A549 treated with ZK216348 at 1 μM for 4 hours (cell line): ENCODE results near the gene BNC1. TPM values are rescaled to one million over a fixed set of nuclear protein-coding genes. Genes with fewer than 3 reads are reported as not detected.

Source experiments
- total RNA-seq: library from RNA; stranded (reverse); fragments of 200-300 nt; extraction: Qiagen RNA extraction; gene quantifications from 5 replicates; pipeline ENCODE4 v1.2.3, GENCODE V29; 2022; ENCODE audit warnings: low read depth

The BNC1 gene
- total RNA-seq = 0.45 to 0.88 TPM (median 0.53 TPM) in 5 replicates

GRCh38 chr15:83284559-83285283 lies at the start of gene BNC1:
TSS of gene BNC1 (minus strand) at chr15:83284664. CDS start at chr15:83284628, 36 bp downstream.

GRCh38 chr15:83207660-83208366 lies 76.7 kb downstream of the BNC1 start, which contains the start of gene HDGFL3:
TSS of gene HDGFL3 (minus strand) at chr15:83207823. CDS start at chr15:83207414, 409 bp downstream.

Other genes starting within 250 kb of the BNC1 start
- 43.2 to 67.3 TPM (median 55.5 TPM) in 5 replicates for gene BTBD1, start 217.4 kb downstream of the BNC1 start, total RNA-seq
- 0.11 to 0.13 TPM in 2 of 5 replicates, not detected in the others for gene TM6SF1, start 177.0 kb downstream of the BNC1 start, total RNA-seq
- 51.9 to 99.0 TPM (median 57.5 TPM) in 5 replicates for gene HDGFL3, start 76.8 kb downstream of the BNC1 start, total RNA-seq
- gene SH3GL3, start 162.7 kb upstream of the BNC1 start, total RNA-seq = 0.49 to 1.3 TPM (median 0.71 TPM) in 5 replicates